Mesenchymal stem cell (in vitro differentiated cells and primary cell): ENCODE measurements around the gene RASD1.

Experiments used
- DNase-seq: peaks from one replicate; pipeline ENCODE4 v3.0.0-alpha.2; 2013
- H2AFZ ChIP-seq: one replicate; pipeline ENCODE4 v1.6.1; 2013; ENCODE audit warnings: low read depth, mild to moderate bottlenecking, control low read depth, inconsistent platforms, low read length, moderate library complexity
- H2AK5ac ChIP-seq: 2 replicates; pipeline ENCODE4 v1.6.1; 2013; ENCODE audit warnings: low read length, moderate library complexity, mild to moderate bottlenecking, inconsistent platforms; ENCODE audit not compliant: severe bottlenecking
- H2BK120ac ChIP-seq: one replicate; pipeline ENCODE4 v1.6.1; 2013; ENCODE audit warnings: low read depth, mild to moderate bottlenecking, inconsistent platforms, low read length, moderate library complexity
- H2BK12ac ChIP-seq, 2 experiments: one replicate each; pipeline ENCODE4 v1.6.1; 2013; ENCODE audit warnings: inconsistent platforms in 2 of 2, low read length in 2 of 2, mild to moderate bottlenecking in 2 of 2, moderate library complexity in 2 of 2, control low read depth in 1 of 2
- H2BK15ac ChIP-seq: one replicate; pipeline ENCODE4 v1.6.1; 2013; ENCODE audit warnings: mild to moderate bottlenecking, low read depth, inconsistent platforms; ENCODE audit not compliant: poor library complexity, severe bottlenecking
- H2BK5ac ChIP-seq: 2 replicates; pipeline ENCODE4 v1.6.1; 2013; ENCODE audit warnings: low read depth, mild to moderate bottlenecking, low read length, control low read depth, inconsistent platforms; ENCODE audit not compliant: poor library complexity, severe bottlenecking
- H3K14ac ChIP-seq, 2 experiments: one replicate each; pipeline ENCODE4 v1.6.1; 2013; ENCODE audit warnings: inconsistent platforms in 2 of 2, low read length in 2 of 2, control low read depth in 1 of 2, mild to moderate bottlenecking in 1 of 2, moderate library complexity in 1 of 2
- H3K18ac ChIP-seq, 2 experiments: one replicate each; pipeline ENCODE4 v1.6.1; 2013; ENCODE audit warnings: inconsistent platforms in 2 of 2, low read length in 2 of 2, control low read depth in 1 of 2, low read depth in 1 of 2, mild to moderate bottlenecking in 1 of 2
- H3K23ac ChIP-seq, 2 experiments: one replicate each; pipeline ENCODE4 v1.6.1; 2013; ENCODE audit warnings: inconsistent platforms in 2 of 2, low read length in 2 of 2, mild to moderate bottlenecking in 2 of 2, moderate library complexity in 2 of 2, control low read depth in 1 of 2
- H3K27ac ChIP-seq: 2 replicates; pipeline ENCODE4 v1.5.1; 2013; ENCODE audit warnings: mild to moderate bottlenecking, moderate library complexity, low read length, control low read depth, inconsistent platforms; ENCODE audit not compliant: poor library complexity, severe bottlenecking
- H3K27me3 ChIP-seq, 2 experiments: 2 replicates each; pipeline versions ENCODE4 v1.6.1 to v1.7.0; 2013; ENCODE audit warnings: low read length in 2 of 2, mild to moderate bottlenecking in 2 of 2, moderate library complexity in 2 of 2, control low read depth in 1 of 2, inconsistent platforms in 1 of 2; ENCODE audit not compliant: control insufficient read depth in 1 of 2, insufficient read depth in 1 of 2
- H3K36me3 ChIP-seq, 2 experiments: 2 replicates each; pipeline versions ENCODE4 v1.6.1 to v1.7.0; 2013; ENCODE audit warnings: low read length in 2 of 2, control low read depth in 1 of 2, inconsistent platforms in 1 of 2, low read depth in 1 of 2, mild to moderate bottlenecking in 1 of 2; ENCODE audit not compliant: insufficient read depth in 2 of 2, control insufficient read depth in 1 of 2
- H3K4ac ChIP-seq, 2 experiments: one replicate each; pipeline ENCODE4 v1.6.1; 2013; ENCODE audit warnings: inconsistent platforms in 2 of 2, low read length in 2 of 2, mild to moderate bottlenecking in 2 of 2, moderate library complexity in 2 of 2, control low read depth in 1 of 2, low read depth in 1 of 2
- H3K4me1 ChIP-seq: 2 replicates; pipeline ENCODE4 v1.6.1; 2013; ENCODE audit warnings: low read depth, low read length, control low read depth; ENCODE audit not compliant: control insufficient read depth, insufficient read depth
- H3K4me2 ChIP-seq: 2 replicates; pipeline ENCODE4 v1.6.1; 2013; ENCODE audit warnings: low read length, mild to moderate bottlenecking, inconsistent platforms; ENCODE audit not compliant: poor library complexity, severe bottlenecking
- H3K4me3 ChIP-seq, 2 experiments: 2 replicates each; pipeline versions ENCODE4 v1.5.1 to v1.7.0; 2013; ENCODE audit warnings: low read length in 2 of 2, mild to moderate bottlenecking in 2 of 2, control low read depth in 1 of 2, low read depth in 1 of 2; ENCODE audit not compliant: insufficient read depth in 1 of 2
- H3K79me1 ChIP-seq: replicated peaks from 2 replicates; pipeline ENCODE4 v1.6.1; 2013; ENCODE audit warnings: mild to moderate bottlenecking, control low read depth, low read length, inconsistent platforms; ENCODE audit not compliant: poor library complexity, severe bottlenecking
- H3K9ac ChIP-seq: 2 replicates; pipeline ENCODE4 v1.7.0; 2013; ENCODE audit warnings: mild to moderate bottlenecking, low read length, moderate library complexity
- H3K9me3 ChIP-seq: 2 replicates; pipeline ENCODE4 v1.7.0; 2013; ENCODE audit warnings: mild to moderate bottlenecking, low read length; ENCODE audit not compliant: control insufficient read depth
- H4K8ac ChIP-seq: one replicate; pipeline ENCODE4 v1.6.1; 2013; ENCODE audit warnings: inconsistent platforms, mild to moderate bottlenecking, low read length, moderate library complexity
- H4K91ac ChIP-seq: one replicate; pipeline ENCODE4 v1.6.1; 2013; ENCODE audit warnings: mild to moderate bottlenecking, low read length, inconsistent platforms
- WGBS: methylation state at CpG from one replicate; pipeline ENCODE4 v1.1.7; 2013; ENCODE audit warnings: mixed read lengths; 5-methylcytosine and 5-hydroxymethylcytosine counted together

RASD1 gene

DNA sequence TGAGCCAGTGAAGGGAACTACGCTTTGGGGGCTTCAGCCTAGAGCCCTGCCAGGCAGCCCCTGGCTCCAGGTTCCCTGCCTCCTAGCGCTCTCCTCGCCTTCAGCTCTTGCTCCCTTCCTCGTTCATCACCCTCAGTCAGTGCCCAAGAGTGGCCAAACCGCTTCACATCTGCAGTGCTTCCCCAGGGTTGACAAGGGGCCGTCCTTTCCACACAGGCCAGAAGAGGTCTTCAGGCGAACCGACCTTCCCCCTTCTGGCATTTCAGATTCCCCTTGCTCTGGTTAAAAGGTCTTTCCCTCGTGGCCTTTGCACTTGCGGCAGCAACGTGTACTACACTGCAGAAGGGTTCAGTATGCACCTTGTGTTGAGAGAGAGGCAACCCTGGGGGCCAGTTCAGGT lies 4.1 kb downstream of the RASD1 start:
- no peak overlapping the region for H2BK12ac ChIP-seq
- peaks cover 19% of the 10 kb centered on the region for H3K4me1 ChIP-seq
- H2BK5ac ChIP-seq: no peak overlapping the region
- no peak overlapping the region for H4K8ac ChIP-seq
- no peak overlapping the region for H3K4me2 ChIP-seq
- no peak overlapping the region for H3K18ac ChIP-seq
- no peak overlapping the region for H2BK15ac ChIP-seq
- peaks cover 25 to 48% of the 10 kb centered on the region in 2 experiments for H3K36me3 ChIP-seq
- no peak overlapping the region for H3K27ac ChIP-seq
- peaks cover 0 to 10% of the 10 kb centered on the region in 2 experiments for H3K27me3 ChIP-seq
- H2AK5ac ChIP-seq: no peak overlapping the region
- no peak overlapping the region for H3K4ac ChIP-seq
- H4K91ac ChIP-seq: no peak overlapping the region
- peaks cover 8% of the 10 kb centered on the region for H3K79me1 ChIP-seq
- no peak overlapping the region for H3K23ac ChIP-seq
- H2BK120ac ChIP-seq: no peak overlapping the region
- H3K4me3 ChIP-seq: no peak overlapping the region
- no peak overlapping the region for H3K14ac ChIP-seq
- WGBS: 88% methylated on average over 11 of the region's 11 CpGs
- no peak overlapping the region for H2AFZ ChIP-seq
- no peaks in the 10 kb centered on the region for H3K9me3 ChIP-seq
- no peak for DNase-seq
- H3K9ac ChIP-seq: no peak overlapping the region

DNA sequence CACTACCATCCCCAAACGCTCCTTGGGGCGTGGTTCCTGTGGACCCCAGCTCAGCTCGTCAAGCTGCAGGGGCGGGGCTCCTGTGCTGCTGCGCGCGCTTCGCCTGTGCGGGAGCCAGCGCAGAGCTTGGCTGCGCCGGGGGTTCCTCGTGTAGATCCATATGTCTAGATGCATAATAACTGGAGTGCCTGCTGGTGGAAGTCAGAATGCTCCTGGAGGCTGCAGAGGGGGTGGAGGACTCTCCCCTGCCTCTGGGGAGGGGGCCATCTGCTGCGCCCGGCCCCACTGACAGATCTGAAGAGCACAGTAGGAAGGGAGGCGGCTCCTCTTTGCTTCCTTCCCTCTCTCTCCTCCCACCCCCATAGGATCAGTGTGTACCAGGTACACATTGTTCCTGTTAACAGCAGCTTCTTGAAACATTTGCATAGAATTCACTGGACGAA lies 4.6 kb downstream of the RASD1 start:
- H3K36me3 ChIP-seq: peaks cover 26 to 48% of the 10 kb centered on the region in 2 experiments
- H2BK120ac ChIP-seq: no peak overlapping the region
- no peak overlapping the region for H2AK5ac ChIP-seq
- H4K91ac ChIP-seq: no peak overlapping the region
- no peak overlapping the region for H2BK5ac ChIP-seq
- peaks cover 17% of the 10 kb centered on the region for H3K4me1 ChIP-seq
- no peak overlapping the region for H3K18ac ChIP-seq
- H3K4me2 ChIP-seq: no peak overlapping the region
- no peak overlapping the region for H3K9ac ChIP-seq
- H3K79me1 ChIP-seq: peaks cover 8% of the 10 kb centered on the region
- H2AFZ ChIP-seq: no peak overlapping the region
- H2BK15ac ChIP-seq: no peak overlapping the region
- H3K14ac ChIP-seq: no peak overlapping the region
- H3K23ac ChIP-seq: no peak overlapping the region
- no peak overlapping the region for H3K4ac ChIP-seq
- no peak overlapping the region for H3K27ac ChIP-seq
- DNase-seq: no peak
- 97% methylated on average over 17 of the region's 17 CpGs for WGBS
- no peak overlapping the region for H4K8ac ChIP-seq
- H3K4me3 ChIP-seq: no peak overlapping the region
- H2BK12ac ChIP-seq: no peak overlapping the region
- H3K9me3 ChIP-seq: no peaks in the 10 kb centered on the region
- H3K27me3 ChIP-seq: peaks cover 0 to 10% of the 10 kb centered on the region in 2 experiments

DNA sequence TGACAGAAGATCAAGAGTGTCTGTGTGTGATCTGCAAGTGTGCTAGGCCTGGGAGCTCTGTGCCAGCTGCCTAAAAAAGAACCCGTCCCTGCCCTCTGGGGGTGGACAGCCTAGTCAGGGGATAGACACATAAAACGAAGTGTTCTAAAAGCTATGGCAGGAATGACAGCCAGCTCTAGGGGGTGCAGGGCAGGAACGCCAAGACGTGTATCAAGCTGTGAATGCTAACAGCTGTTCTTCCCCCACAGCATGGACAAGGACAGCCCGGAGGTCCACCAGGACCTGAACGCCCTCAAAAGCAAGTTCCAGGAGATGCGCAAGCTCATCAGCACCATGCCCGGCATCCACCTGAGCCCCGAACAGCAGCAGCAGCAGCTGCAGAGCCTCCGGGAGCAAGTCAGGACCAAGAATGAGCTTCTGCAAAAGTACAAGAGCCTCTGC lies 5.1 kb downstream of the RASD1 start:
- Histone ChIP-seq H3K27ac (no peak overlapping the region), H2BK12ac (no peak overlapping the region)

DNA sequence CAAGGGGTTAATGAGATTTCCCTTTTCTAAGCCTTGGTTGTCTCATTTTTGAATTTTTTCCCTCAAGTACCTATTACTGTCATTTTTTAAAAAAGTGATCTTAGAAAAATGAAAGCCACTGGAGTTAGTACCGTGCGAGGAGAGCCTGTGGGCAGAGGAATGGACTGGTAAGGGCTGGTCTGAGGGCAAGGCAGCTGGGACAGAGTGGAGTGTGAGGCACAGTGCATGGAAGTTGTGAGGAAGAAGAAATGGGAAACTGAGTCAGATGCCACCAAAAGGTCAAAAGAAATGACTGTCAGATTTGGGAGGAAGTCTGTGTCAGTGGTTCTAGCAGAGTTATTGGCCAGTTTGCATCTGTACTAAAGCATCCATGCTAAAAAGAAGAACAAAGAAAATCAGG lies 8.2 kb downstream of the RASD1 start:
- Histone ChIP-seq H3K23ac (no peak overlapping the region), H4K8ac (no peak overlapping the region), H2AK5ac (no peak overlapping the region), H3K9me3 (no peaks in the 10 kb centered on the region), H3K14ac (no peak overlapping the region), H3K27me3 (no peaks in the 10 kb centered on the region), H2BK15ac (no peak overlapping the region), H2BK5ac (no peak overlapping the region), H3K4me3 (no peak overlapping the region), H3K18ac (no peak overlapping the region), H2BK12ac (no peak overlapping the region), H2AFZ (no peak overlapping the region), H3K4me1 (peaks cover 6% of the 10 kb centered on the region), H3K9ac (no peak overlapping the region), H3K4ac (no peak overlapping the region), H3K79me1 (peaks cover 25% of the 10 kb centered on the region), H3K4me2 (no peak overlapping the region), H3K27ac (no peak overlapping the region), H2BK120ac (no peak overlapping the region), H3K36me3 (peaks cover 38 to 51% of the 10 kb centered on the region in 2 experiments), H4K91ac (no peak overlapping the region)
- WGBS: 95% methylated on average over 1 of the region's 2 CpGs
- no peak for DNase-seq

More for the DNA sequence above, 5.1 kb downstream of the RASD1 start:
- Histone ChIP-seq H3K18ac (no peak overlapping the region), H3K4me1 (peaks cover 16% of the 10 kb centered on the region), H3K4me2 (no peak overlapping the region), H2AFZ (no peak overlapping the region), H3K9me3 (no peaks in the 10 kb centered on the region), H3K4me3 (no peak overlapping the region), H3K4ac (no peak overlapping the region), H3K27me3 (peaks cover 0 to 10% of the 10 kb centered on the region in 2 experiments), H2AK5ac (no peak overlapping the region), H4K8ac (no peak overlapping the region), H4K91ac (no peak overlapping the region), H3K14ac (no peak overlapping the region), H2BK5ac (no peak overlapping the region), H3K36me3 (peaks cover 31 to 48% of the 10 kb centered on the region in 2 experiments), H3K23ac (no peak overlapping the region), H3K9ac (no peak overlapping the region), H2BK120ac (no peak overlapping the region), H2BK15ac (no peak overlapping the region), H3K79me1 (peaks cover 8% of the 10 kb centered on the region)
- 91% methylated on average over 10 of the region's 10 CpGs for WGBS
- no peak for DNase-seq
